Progenitor cell of endocrine pancreas (in vitro differentiated cells): ENCODE results near the gene TNNI3K. TPM values are rescaled to one million over a fixed set of nuclear protein-coding genes. Genes with fewer than 3 reads are reported as not detected.

ENCODE experiments used
- DNase-seq: peaks from one replicate; pipeline ENCODE4 v3.0.0; 2021; ENCODE audit warnings: low spot score; ENCODE audit not compliant: unreplicated experiment
- H3K27ac Mint-ChIP-seq: 2 replicates; pipeline ENCODE4 v1.8.0; 2021; ENCODE audit warnings: mild to moderate bottlenecking, moderate library complexity, mixed read lengths
- H3K27me3 Mint-ChIP-seq: 2 replicates; pipeline ENCODE4 v1.8.0; 2021; ENCODE audit warnings: mixed read lengths
- H3K36me3 Mint-ChIP-seq: 2 replicates; pipeline ENCODE4 v1.8.0; 2022; ENCODE audit warnings: mixed read lengths; ENCODE audit not compliant: insufficient read depth
- H3K4me1 Mint-ChIP-seq: 2 replicates; pipeline ENCODE4 v1.8.0; 2021; ENCODE audit warnings: low read depth, mixed read lengths
- H3K4me3 Mint-ChIP-seq: 2 replicates; pipeline ENCODE4 v1.8.0; 2021; ENCODE audit warnings: low read depth, mild to moderate bottlenecking, moderate library complexity, mixed read lengths
- H3K9me3 Mint-ChIP-seq: 2 replicates; pipeline ENCODE4 v1.8.0; 2021; ENCODE audit warnings: low read depth, mixed read lengths
- CTCF ChIP-seq: fragments of 200-600 bp; sonication (generic); IDR thresholded peaks from one replicate; pipeline ENCODE4 v1.5.0; 2021; ENCODE audit warnings: antibody characterized with exemption, mild to moderate bottlenecking; ENCODE audit not compliant: unreplicated experiment
- total RNA-seq: library from RNA; stranded (reverse); gene quantifications from 2 replicates; pipeline ENCODE4 v1.2.1, GENCODE V29; 2021

The TNNI3K gene
- total RNA-seq, 1 donor from 2014 or later, result not detected

GRCh38 chr1:74471470-74471869, 236.3 kb downstream of the TNNI3K start:
- DNase-seq, result no peak
- peaks cover 14% of the 10 kb centered on the region for H3K4me1 Mint-ChIP-seq
- H3K4me3 Mint-ChIP-seq, result no peak overlapping the region
- no peaks in the 10 kb centered on the region for H3K36me3 Mint-ChIP-seq
- H3K27me3 Mint-ChIP-seq, result peaks cover 3% of the 10 kb centered on the region
- no peaks in the 10 kb centered on the region for H3K9me3 Mint-ChIP-seq
- H3K27ac Mint-ChIP-seq, result no peak overlapping the region
- TF ChIP-seq CTCF, result no peak

GRCh38 chr1:74474585-74474984, 239.4 kb downstream of the TNNI3K start:
- Mint-ChIP-seq H3K4me1 (peaks cover 1% of the 10 kb centered on the region), H3K36me3 (no peaks in the 10 kb centered on the region), H3K27ac (no peak overlapping the region), H3K27me3 (peaks cover 3% of the 10 kb centered on the region), H3K9me3 (no peaks in the 10 kb centered on the region), H3K4me3 (no peak overlapping the region)
- TF ChIP-seq CTCF, result no peak
- no peak for DNase-seq

DNA sequence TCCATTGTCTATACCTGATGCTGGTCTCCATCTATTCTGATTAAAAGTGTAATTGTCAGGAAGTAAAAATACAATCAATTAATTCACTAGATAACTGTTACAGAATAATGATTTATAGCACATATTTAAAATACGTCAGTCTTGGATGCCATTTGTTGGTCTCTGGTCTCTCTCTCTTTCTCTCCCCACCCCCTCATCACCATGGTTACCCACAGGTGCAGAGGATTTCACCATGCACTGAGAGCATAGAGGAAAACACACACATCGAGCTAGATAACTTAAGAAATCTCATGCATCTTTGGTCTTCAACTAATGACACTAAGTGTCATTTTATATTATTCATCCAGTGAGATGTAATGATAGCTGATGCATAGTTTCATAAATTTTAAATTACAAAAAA, 243.8 kb downstream of the TNNI3K start:
- Mint-ChIP-seq H3K27me3 (no peaks in the 10 kb centered on the region), H3K36me3 (no peaks in the 10 kb centered on the region), H3K27ac (no peak overlapping the region), H3K9me3 (no peaks in the 10 kb centered on the region), H3K4me3 (no peak overlapping the region), H3K4me1 (peaks cover 1% of the 10 kb centered on the region)
- no peak for TF ChIP-seq CTCF
- no peak for DNase-seq

- H3K4me1 Mint-ChIP-seq, result peaks cover 1% of the 10 kb centered on the region
- H3K9me3 Mint-ChIP-seq, result no peaks in the 10 kb centered on the region
- H3K36me3 Mint-ChIP-seq, result no peaks in the 10 kb centered on the region
Measured at GRCh38 chr1:74480068-74480467, 244.9 kb downstream of the TNNI3K start.

GRCh38 chr1:74481607-74482006, 246.4 kb downstream of the TNNI3K start:
- H3K9me3 Mint-ChIP-seq, result no peaks in the 10 kb centered on the region
- H3K27ac Mint-ChIP-seq, result no peak overlapping the region
- H3K27me3 Mint-ChIP-seq, result no peaks in the 10 kb centered on the region
- peaks cover 1% of the 10 kb centered on the region for H3K4me1 Mint-ChIP-seq
- H3K4me3 Mint-ChIP-seq, result no peak overlapping the region
- no peaks in the 10 kb centered on the region for H3K36me3 Mint-ChIP-seq
- no peak for TF ChIP-seq CTCF
- no peak for DNase-seq

More at GRCh38 chr1:74480068-74480467, 244.9 kb downstream of the TNNI3K start:
- Mint-ChIP-seq H3K27me3 (no peaks in the 10 kb centered on the region), H3K27ac (no peak overlapping the region), H3K4me3 (no peak overlapping the region)
- no peak for TF ChIP-seq CTCF
- DNase-seq, result no peak

DNA sequence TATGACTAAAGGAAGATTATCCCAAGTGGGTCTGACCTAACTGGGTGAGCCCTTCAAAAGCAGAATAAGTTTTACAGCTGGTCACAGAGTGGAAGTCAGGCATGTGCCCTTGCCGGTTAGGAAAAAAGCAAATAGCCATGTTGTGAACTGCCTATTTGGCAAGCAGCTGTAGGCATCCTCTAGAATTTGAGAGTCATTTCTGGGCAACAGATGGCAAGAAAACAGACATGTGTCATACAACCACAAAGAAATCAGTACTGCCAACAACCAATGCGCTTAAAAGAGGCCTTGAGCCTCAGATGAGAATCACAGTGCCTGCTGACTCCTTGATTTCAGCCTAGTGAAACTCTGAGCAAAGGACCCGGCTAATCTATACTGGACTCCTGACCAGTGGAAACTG, 250.4 kb downstream of the TNNI3K start:
- no peaks in the 10 kb centered on the region for H3K27me3 Mint-ChIP-seq
- no peak overlapping the region for H3K27ac Mint-ChIP-seq
- no peak for DNase-seq
- no peaks in the 10 kb centered on the region for H3K9me3 Mint-ChIP-seq
- TF ChIP-seq CTCF, result no peak
- H3K4me1 Mint-ChIP-seq, result no peaks in the 10 kb centered on the region
- no peak overlapping the region for H3K4me3 Mint-ChIP-seq
- no peaks in the 10 kb centered on the region for H3K36me3 Mint-ChIP-seq
